HL-60 (cell line): ENCODE results near the gene PIK3C2B.

ENCODE experiments used
- DNase-seq, 2 experiments: peaks; one replicate each; pipeline ENCODE4 v3.0.0-alpha.2; 2010 to 2020; ENCODE audit warnings: low read depth in 1 of 2, low spot score in 1 of 2
- H3K27ac ChIP-seq: fragments of 250-450 bp; sonication (Bioruptor Pico); replicated peaks from 2 replicates; pipeline ENCODE4 v1.5.1; 2020; ENCODE audit warnings: mild to moderate bottlenecking, moderate library complexity
- H3K27me3 ChIP-seq: fragments of 250-450 bp; sonication (Bioruptor Pico); 2 replicates; pipeline ENCODE4 v1.5.1; 2021; ENCODE audit warnings: mild to moderate bottlenecking, moderate library complexity; ENCODE audit not compliant: insufficient read depth, poor library complexity, severe bottlenecking
- H3K4me3 ChIP-seq: replicated peaks from 2 replicates; pipeline ENCODE4 v1.5.1; 2011; ENCODE audit warnings: mild to moderate bottlenecking, control low read depth, low read length; ENCODE audit not compliant: insufficient read depth
- GABPA ChIP-seq: IDR thresholded peaks from 2 replicates; pipeline ENCODE4 v1.6.1; 2012; ENCODE audit warnings: low read depth
- POLR2AphosphoS5 ChIP-seq: IDR thresholded peaks from 2 replicates; pipeline ENCODE4 v1.6.1; 2012; ENCODE audit warnings: low read depth
- SPI1 ChIP-seq: IDR thresholded peaks from 2 replicates; pipeline ENCODE4 v1.6.1; 2012; ENCODE audit warnings: low read depth, mild to moderate bottlenecking, borderline replicate concordance
- TF ChIP-seq, protein P1 (sequence below): IDR thresholded peaks from 2 replicates; pipeline ENCODE4 v1.6.1; 2012; ENCODE audit warnings: low read depth; ENCODE audit not compliant: insufficient replicate concordance
- TF ChIP-seq, protein P2 (sequence below): IDR thresholded peaks from one replicate; pipeline ENCODE4 v1.5.1; 2011; ENCODE audit warnings: low read length, control low read depth, inconsistent platforms; ENCODE audit not compliant: insufficient read depth

PIK3C2B gene

DNA sequence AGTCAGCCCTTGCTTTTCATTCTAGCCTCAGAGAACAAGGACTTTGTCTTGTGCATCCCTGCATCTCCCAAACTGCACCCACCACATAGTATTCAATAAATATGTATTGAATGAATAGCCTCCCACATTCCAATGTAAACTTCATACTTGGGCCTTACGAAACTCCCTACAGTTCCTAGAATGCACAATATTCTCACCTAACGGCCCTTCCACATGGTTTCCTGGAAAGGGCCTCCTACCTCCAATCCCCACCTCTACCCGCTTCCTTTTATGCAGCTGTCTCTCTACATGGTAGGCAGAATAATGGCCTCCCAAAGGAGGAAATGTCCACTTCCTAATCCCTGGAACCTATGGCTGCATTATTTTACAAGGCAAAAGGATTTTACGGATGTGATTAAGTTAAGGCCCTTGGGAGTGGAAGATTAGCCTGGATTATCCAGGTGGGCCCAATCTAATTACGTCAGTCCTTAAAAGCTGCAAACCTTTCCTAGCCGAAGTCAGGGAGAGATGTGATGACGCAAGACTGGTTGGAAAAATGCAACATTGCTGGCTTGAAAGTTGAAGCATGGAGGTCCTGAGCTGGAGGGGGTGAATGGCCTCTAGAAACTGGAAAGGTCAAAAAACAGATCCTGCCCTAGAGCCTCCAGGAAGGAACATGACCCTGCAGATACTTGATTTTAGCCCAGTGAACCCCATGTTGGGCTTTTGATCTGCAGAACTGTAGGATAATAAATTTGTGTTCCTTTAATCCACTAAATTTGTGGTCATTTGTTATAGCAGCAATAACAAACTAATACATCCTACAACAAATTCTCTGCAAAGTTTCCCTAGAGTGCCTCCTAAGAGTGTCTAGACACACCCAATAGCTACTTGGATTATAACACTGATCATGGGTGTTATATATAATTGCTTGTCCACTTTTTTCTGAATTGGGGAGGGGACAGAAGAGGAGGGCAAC lies 5.2 kb upstream of the PIK3C2B start:
- Histone ChIP-seq H3K27ac (no peak overlapping the region), H3K27me3 (peaks cover 6% of the 10 kb centered on the region), H3K4me3 (no peak overlapping the region)
- TF ChIP-seq POLR2AphosphoS5 (no peak), SPI1 (no peak), GABPA (no peak)
- TF ChIP-seq, protein P1, sequence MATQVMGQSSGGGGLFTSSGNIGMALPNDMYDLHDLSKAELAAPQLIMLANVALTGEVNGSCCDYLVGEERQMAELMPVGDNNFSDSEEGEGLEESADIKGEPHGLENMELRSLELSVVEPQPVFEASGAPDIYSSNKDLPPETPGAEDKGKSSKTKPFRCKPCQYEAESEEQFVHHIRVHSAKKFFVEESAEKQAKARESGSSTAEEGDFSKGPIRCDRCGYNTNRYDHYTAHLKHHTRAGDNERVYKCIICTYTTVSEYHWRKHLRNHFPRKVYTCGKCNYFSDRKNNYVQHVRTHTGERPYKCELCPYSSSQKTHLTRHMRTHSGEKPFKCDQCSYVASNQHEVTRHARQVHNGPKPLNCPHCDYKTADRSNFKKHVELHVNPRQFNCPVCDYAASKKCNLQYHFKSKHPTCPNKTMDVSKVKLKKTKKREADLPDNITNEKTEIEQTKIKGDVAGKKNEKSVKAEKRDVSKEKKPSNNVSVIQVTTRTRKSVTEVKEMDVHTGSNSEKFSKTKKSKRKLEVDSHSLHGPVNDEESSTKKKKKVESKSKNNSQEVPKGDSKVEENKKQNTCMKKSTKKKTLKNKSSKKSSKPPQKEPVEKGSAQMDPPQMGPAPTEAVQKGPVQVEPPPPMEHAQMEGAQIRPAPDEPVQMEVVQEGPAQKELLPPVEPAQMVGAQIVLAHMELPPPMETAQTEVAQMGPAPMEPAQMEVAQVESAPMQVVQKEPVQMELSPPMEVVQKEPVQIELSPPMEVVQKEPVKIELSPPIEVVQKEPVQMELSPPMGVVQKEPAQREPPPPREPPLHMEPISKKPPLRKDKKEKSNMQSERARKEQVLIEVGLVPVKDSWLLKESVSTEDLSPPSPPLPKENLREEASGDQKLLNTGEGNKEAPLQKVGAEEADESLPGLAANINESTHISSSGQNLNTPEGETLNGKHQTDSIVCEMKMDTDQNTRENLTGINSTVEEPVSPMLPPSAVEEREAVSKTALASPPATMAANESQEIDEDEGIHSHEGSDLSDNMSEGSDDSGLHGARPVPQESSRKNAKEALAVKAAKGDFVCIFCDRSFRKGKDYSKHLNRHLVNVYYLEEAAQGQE, result no peak
- TF ChIP-seq, protein P2, sequence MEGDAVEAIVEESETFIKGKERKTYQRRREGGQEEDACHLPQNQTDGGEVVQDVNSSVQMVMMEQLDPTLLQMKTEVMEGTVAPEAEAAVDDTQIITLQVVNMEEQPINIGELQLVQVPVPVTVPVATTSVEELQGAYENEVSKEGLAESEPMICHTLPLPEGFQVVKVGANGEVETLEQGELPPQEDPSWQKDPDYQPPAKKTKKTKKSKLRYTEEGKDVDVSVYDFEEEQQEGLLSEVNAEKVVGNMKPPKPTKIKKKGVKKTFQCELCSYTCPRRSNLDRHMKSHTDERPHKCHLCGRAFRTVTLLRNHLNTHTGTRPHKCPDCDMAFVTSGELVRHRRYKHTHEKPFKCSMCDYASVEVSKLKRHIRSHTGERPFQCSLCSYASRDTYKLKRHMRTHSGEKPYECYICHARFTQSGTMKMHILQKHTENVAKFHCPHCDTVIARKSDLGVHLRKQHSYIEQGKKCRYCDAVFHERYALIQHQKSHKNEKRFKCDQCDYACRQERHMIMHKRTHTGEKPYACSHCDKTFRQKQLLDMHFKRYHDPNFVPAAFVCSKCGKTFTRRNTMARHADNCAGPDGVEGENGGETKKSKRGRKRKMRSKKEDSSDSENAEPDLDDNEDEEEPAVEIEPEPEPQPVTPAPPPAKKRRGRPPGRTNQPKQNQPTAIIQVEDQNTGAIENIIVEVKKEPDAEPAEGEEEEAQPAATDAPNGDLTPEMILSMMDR, result no peak
- no peak for DNase-seq

DNA sequence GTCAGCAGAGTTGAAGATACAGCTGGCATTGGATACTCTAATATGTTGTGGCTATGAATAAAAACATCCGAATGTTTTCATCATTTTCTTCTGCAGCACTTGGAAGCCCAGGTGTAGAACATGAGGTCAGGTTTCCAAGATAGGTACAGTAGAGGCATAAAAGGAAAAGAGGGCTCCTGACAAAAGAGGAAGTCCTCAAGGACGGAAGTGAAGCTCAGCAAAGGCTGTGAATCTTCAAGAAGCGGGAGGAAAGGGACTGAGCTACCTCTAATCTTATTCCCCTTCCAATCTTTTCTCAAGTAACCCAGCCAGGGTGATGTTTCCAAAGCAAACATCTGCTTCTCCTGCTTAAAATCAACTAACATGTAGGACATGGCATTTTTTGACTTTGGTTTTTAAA lies 4.4 kb upstream of the PIK3C2B start:
- no peak overlapping the region for H3K4me3 ChIP-seq
- no peak overlapping the region for H3K27ac ChIP-seq
- H3K27me3 ChIP-seq, result peaks cover 6% of the 10 kb centered on the region
- TF ChIP-seq SPI1, result peak; percentile 99
- no peak for TF ChIP-seq POLR2AphosphoS5
- TF ChIP-seq, protein P2, result no peak
- TF ChIP-seq, protein P1, result no peak
- no peak for TF ChIP-seq GABPA
- peak in 1 of 2 experiments; percentile 43 for DNase-seq

DNA sequence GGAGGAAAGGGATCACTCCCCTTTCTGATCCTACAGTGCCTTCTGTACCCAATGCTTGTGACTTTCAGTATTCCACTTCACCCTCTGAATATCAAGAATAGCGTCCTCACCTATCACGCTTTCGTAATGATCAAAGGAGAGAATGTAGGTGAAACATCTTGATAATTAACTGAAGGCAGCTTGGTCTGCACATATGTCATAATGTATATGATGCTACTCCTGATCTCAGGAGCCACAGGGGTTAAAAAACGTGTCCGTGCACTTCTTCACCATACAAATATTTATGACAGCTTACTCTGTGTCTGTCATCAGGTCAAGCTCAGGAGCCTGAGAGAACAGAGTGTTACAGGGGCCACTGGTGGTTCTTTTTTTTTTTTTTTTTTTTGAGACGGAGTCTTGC lies 1.2 kb upstream of the PIK3C2B start:
- DNase-seq, result no peak
- Histone ChIP-seq H3K27ac (no peak overlapping the region), H3K4me3 (no peak overlapping the region), H3K27me3 (peaks cover 6% of the 10 kb centered on the region)
- TF ChIP-seq, protein P2, result no peak
- TF ChIP-seq POLR2AphosphoS5 (no peak), GABPA (no peak), SPI1 (no peak)
- TF ChIP-seq, protein P1, result no peak
